Measurements from ENCODE around the gene CDK5RAP1.

DNA sequence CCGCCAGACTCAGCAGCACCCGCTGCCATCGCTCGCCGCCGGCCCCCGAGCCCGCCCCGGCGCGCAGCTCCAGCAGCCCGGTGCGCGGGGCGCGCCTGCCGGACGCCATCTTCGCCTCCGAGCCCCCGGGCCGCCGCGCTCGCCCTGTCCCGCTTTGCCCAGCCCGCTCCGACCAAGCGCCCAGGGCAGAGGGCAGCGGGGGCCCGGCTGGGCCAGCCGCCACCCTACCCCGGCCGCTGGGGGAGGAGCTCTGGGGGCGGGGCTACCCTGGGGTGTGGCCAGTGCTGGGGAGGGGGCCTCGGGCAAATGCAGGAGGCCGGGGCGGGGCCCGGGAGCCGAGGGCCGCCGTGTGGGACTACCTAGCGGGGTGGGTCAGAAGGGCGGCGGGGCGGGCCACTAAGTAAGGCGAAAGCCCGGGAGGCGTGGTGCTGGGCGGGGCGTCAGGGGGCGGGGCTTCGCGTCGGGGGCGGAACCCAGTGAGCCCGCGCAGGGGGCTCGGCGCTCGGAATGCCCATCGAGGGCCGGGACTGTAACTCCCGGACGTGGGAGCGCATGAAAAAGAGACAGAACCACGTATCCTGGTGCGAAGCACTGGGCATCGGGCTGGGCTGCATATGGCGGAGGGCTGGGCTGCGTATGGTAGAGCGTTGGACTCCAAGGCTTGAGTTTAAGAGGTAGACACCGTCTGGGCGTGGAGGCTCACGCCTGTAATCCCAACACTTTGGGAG is 42.4 kb upstream of the CDK5RAP1 start, which contains the start of gene SNTA1:
- TF ChIP-seq SUZ12 (IDR thresholded peaks at IDR 0.05) (no peak), FOXA1 (IDR thresholded peaks at IDR 0.05) (no peak), LEF1 (IDR thresholded peaks at IDR 0.05; ENCODE audit: borderline replicate concordance) (no peak), FOXM1 (IDR thresholded peaks at IDR 0.05; ENCODE audit: borderline replicate concordance) (no peak), SP1 (IDR thresholded peaks at IDR 0.05) (no peak), ZNF384 (IDR thresholded peaks at IDR 0.05) (no peak), TARDBP (IDR thresholded peaks at IDR 0.05) (no peak), BHLHE40 (IDR thresholded peaks at IDR 0.05; ENCODE audit: borderline replicate concordance) (no peak), FOXK2 (IDR thresholded peaks at IDR 0.05) (no peak), L3MBTL2 (conservative IDR thresholded peaks at IDR 0.05) (peak; percentile 85), CTBP1 (IDR thresholded peaks at IDR 0.05; ENCODE audit: borderline replicate concordance) (no peak), ARNT (IDR thresholded peaks at IDR 0.05) (no peak), ELF4 (IDR thresholded peaks at IDR 0.05) (no peak)
